ENCODE measurements around the gene RBM19.

RBM19 gene

DNA sequence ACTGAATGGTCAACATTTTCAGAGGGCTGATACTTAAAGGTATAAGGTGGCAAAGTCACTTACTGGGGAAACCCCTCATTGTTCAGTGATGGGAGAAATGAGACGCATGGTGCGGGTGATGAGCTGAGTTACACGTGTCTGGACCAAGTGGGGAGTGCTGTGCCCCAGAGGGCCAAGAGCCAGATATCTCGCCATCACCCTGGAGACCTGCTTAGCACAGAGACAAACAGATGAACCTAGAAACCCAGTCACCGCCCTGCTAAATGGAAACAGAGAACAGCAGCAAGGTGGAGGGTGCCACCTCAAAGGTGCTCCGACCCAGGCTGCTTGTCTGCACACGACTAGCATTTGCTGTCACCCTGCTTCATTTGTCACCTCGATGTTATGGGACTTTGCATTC, 92.4 kb downstream of the RBM19 start:
- Histone ChIP-seq H3K27ac (replicated peaks) (no peak overlapping the region), H3K4me3 (replicated peaks; ENCODE audit: insufficient read depth, low read length) (no peak overlapping the region), H3K27me3 (ENCODE audit: insufficient read depth, poor library complexity, severe bottlenecking) (no peaks in the 10 kb centered on the region)
- no peak for DNase-seq (ENCODE audit: low read depth in 1 of 2, low spot score in 1 of 2)
- no peak for TF ChIP-seq POLR2AphosphoS5 (IDR thresholded peaks at IDR 0.05; ENCODE audit: low read depth)
- TF ChIP-seq, protein P1, sequence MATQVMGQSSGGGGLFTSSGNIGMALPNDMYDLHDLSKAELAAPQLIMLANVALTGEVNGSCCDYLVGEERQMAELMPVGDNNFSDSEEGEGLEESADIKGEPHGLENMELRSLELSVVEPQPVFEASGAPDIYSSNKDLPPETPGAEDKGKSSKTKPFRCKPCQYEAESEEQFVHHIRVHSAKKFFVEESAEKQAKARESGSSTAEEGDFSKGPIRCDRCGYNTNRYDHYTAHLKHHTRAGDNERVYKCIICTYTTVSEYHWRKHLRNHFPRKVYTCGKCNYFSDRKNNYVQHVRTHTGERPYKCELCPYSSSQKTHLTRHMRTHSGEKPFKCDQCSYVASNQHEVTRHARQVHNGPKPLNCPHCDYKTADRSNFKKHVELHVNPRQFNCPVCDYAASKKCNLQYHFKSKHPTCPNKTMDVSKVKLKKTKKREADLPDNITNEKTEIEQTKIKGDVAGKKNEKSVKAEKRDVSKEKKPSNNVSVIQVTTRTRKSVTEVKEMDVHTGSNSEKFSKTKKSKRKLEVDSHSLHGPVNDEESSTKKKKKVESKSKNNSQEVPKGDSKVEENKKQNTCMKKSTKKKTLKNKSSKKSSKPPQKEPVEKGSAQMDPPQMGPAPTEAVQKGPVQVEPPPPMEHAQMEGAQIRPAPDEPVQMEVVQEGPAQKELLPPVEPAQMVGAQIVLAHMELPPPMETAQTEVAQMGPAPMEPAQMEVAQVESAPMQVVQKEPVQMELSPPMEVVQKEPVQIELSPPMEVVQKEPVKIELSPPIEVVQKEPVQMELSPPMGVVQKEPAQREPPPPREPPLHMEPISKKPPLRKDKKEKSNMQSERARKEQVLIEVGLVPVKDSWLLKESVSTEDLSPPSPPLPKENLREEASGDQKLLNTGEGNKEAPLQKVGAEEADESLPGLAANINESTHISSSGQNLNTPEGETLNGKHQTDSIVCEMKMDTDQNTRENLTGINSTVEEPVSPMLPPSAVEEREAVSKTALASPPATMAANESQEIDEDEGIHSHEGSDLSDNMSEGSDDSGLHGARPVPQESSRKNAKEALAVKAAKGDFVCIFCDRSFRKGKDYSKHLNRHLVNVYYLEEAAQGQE (IDR thresholded peaks at IDR 0.05; ENCODE audit: insufficient replicate concordance, low read depth), result no peak
- TF ChIP-seq, protein P2, sequence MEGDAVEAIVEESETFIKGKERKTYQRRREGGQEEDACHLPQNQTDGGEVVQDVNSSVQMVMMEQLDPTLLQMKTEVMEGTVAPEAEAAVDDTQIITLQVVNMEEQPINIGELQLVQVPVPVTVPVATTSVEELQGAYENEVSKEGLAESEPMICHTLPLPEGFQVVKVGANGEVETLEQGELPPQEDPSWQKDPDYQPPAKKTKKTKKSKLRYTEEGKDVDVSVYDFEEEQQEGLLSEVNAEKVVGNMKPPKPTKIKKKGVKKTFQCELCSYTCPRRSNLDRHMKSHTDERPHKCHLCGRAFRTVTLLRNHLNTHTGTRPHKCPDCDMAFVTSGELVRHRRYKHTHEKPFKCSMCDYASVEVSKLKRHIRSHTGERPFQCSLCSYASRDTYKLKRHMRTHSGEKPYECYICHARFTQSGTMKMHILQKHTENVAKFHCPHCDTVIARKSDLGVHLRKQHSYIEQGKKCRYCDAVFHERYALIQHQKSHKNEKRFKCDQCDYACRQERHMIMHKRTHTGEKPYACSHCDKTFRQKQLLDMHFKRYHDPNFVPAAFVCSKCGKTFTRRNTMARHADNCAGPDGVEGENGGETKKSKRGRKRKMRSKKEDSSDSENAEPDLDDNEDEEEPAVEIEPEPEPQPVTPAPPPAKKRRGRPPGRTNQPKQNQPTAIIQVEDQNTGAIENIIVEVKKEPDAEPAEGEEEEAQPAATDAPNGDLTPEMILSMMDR (IDR thresholded peaks at IDR 0.05; ENCODE audit: insufficient read depth, low read length), result no peak
- no peak for TF ChIP-seq GABPA (IDR thresholded peaks at IDR 0.05; ENCODE audit: low read depth)
- TF ChIP-seq SPI1 (IDR thresholded peaks at IDR 0.05; ENCODE audit: borderline replicate concordance, low read depth), result no peak

DNA sequence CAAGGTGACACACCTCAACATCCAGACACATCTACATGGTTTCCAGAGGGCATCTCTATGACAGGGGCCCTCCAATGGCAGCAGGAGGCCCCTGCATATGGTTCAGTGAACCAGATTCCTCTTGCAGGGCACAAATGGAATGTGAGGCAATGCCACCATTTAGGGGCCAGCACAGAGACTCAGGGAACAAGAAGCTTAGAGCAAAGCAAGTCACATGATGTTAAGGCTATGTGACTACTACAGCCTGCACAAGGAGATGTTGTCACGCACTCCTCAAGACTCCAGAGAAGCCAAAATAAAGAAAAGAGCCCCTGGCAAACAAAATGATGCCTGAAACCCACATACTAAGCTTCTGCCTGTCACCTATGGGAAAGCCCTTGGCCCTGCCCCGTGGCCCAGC, 95.2 kb downstream of the RBM19 start:
- Histone ChIP-seq H3K4me3 (replicated peaks; ENCODE audit: insufficient read depth, low read length) (no peak overlapping the region), H3K27me3 (ENCODE audit: insufficient read depth, poor library complexity, severe bottlenecking) (no peaks in the 10 kb centered on the region), H3K27ac (replicated peaks) (no peak overlapping the region)
- TF ChIP-seq POLR2AphosphoS5 (IDR thresholded peaks at IDR 0.05; ENCODE audit: low read depth), result no peak
- TF ChIP-seq, protein P2 (IDR thresholded peaks at IDR 0.05; ENCODE audit: insufficient read depth, low read length), result no peak
- TF ChIP-seq SPI1 (IDR thresholded peaks at IDR 0.05; ENCODE audit: borderline replicate concordance, low read depth), result no peak
- TF ChIP-seq, protein P1 (IDR thresholded peaks at IDR 0.05; ENCODE audit: insufficient replicate concordance, low read depth), result no peak
- TF ChIP-seq GABPA (IDR thresholded peaks at IDR 0.05; ENCODE audit: low read depth), result no peak
- DNase-seq (ENCODE audit: low read depth in 1 of 2, low spot score in 1 of 2), result no peak

DNA sequence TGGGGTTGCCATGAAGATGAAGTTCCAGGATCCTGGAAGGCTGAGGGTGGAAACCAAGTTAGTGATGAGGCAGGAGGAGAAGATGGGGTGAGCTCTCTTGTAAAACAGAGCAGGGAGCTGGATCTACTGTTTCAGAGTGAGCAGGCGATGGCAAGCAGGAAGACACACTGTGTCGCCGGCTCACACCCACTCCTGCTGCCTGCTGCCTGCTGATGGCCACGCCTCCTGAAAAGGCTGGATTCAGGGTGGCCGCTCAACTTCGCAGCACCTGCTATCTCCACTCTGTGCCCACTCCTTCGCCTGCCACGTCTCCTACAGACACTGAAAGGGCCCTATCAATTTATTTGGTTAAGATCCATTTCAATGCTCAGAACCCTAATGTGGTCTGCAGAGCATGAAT, 96.1 kb downstream of the RBM19 start:
- H3K27me3 ChIP-seq (ENCODE audit: insufficient read depth, poor library complexity, severe bottlenecking), result no peaks in the 10 kb centered on the region
- DNase-seq (ENCODE audit: low read depth in 1 of 2, low spot score in 1 of 2), result no peak
- H3K4me3 ChIP-seq (replicated peaks; ENCODE audit: insufficient read depth, low read length), result no peak overlapping the region
- TF ChIP-seq SPI1 (IDR thresholded peaks at IDR 0.05; ENCODE audit: borderline replicate concordance, low read depth) (no peak), GABPA (IDR thresholded peaks at IDR 0.05; ENCODE audit: low read depth) (no peak), POLR2AphosphoS5 (IDR thresholded peaks at IDR 0.05; ENCODE audit: low read depth) (no peak)
- TF ChIP-seq, protein P2 (IDR thresholded peaks at IDR 0.05; ENCODE audit: insufficient read depth, low read length), result no peak
- TF ChIP-seq, protein P1 (IDR thresholded peaks at IDR 0.05; ENCODE audit: insufficient replicate concordance, low read depth), result no peak
- no peak overlapping the region for H3K27ac ChIP-seq (replicated peaks)

All from HL-60 (cell line).